Measurements from ENCODE around the gene PGR.

GRCh38 chr11:101100601-101101000 lies 29.0 kb downstream of the PGR start:
- no peak for TF ChIP-seq CTCF (conservative IDR thresholded peaks at IDR 0.05)
- no peak for TF ChIP-seq ZFX (IDR thresholded peaks at IDR 0.05)

Data from C4-2B (cell line).